CD4-positive, alpha-beta T cell treated with Interleukin-10 for 1 hour (primary cell): Measurements from ENCODE around the gene PKNOX2.

Source experiments
- DNase-seq: peaks from one replicate; pipeline ENCODE4 v3.0.0-alpha.2; 2020

Gene PKNOX2

GRCh38 chr11:125317416-125317815, 152.9 kb downstream of the PKNOX2 start:
- no peak for DNase-seq

DNA sequence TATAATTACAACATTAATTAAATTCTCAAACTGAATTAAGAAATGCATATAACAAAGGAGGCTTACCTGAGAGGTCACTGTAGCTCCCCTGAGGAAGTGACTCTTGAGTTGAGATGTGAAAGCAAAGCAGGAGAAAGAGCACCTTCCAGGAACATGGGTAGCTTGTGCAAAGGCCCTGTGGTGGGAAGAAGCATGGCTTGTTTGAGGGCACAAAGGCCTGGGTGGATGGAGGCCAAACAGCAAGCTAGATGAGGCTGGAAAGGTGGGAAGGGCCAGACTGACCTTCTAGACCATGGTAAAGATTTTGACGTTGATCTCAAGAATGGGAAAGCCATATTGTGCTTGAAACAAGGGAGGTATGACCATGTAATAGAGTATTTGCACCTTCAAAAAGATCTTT, 155.1 kb downstream of the PKNOX2 start:
- no peak for DNase-seq

- DNase-seq = no peak
Observed at GRCh38 chr11:125320347-125321076, 156.0 kb downstream of the PKNOX2 start.

DNA sequence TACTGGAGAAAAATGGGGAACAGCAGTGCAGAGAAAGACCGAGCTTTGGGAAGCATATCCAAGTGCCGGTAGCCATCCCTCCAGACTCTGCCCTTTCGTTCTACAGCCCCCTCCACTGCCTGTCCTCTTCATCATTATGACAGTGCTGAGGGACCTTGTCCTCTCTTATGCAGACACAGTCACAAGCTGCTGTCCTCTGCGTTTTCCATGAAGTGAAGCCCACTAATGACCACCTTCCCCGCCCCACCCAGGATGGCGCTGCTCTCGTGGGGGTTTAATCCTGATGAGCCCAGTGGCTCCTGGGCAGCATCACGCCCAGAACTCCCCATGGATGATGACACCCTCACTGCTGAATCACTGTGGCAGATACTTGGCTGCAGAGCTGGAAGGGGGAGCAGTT, 157.7 kb downstream of the PKNOX2 start:
- no peak for DNase-seq

DNA sequence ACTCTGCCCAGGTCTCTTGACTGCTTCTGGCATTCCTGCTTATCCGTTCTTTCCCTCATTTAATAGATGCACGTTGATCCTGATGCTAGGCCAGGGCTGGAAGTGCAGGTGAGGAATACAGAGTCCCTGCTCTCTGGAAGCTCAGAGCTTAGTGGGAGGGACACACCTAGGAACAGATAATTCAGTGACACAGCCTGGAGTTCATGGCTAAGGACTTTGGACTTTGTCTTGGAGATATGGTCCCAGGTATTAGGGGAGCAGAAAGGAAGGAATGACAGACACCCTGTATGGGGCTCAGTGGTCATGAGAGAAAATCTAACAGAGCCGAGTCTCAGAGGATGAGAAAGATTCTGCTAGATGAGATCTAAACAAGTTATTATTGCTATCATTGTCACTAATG, 160.6 kb downstream of the PKNOX2 start:
- no peak for DNase-seq

DNA sequence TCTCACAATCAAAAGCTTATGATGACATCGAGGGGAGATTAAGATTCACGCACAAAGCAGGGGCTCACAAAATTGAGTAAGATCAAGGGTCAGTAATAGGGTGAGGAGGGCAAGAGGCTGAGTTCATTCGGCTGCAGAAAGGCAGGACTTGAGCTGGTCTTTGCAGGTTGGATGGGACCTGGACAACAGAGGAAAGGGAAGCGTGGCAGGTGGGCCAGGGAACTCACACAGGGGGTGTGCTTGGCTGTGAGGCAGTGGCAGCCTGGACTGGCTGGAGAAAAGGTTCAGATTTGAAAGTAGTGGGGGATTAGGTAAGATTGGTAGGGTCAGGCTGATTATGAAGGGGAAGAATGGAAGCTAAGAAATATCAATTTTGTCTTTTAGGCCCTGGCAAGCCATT, 161.6 kb downstream of the PKNOX2 start:
- no peak for DNase-seq

- DNase-seq = no peak
Observed at GRCh38 chr11:125327518-125328224, 163.1 kb downstream of the PKNOX2 start.

DNA sequence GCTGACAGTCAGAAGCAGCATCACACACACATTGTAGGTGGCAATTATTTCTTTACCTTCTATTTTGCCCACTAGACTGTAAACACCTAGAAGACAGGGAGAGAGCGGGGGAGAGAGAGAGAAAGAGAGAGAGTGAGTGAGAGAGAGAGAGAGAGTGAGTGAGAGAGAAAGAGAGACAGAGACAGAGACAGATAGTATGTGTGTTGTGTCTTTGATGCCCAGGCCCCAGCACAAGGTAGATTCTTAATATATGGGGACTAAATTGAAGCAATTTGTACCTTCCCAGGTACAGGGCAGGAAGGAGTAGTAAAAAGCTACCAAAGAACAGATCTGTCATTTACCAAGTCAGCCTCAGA, 163.7 kb downstream of the PKNOX2 start:
- DNase-seq = no peak

- DNase-seq = no peak
Observed at GRCh38 chr11:125329786-125330185, 165.2 kb downstream of the PKNOX2 start.

DNA sequence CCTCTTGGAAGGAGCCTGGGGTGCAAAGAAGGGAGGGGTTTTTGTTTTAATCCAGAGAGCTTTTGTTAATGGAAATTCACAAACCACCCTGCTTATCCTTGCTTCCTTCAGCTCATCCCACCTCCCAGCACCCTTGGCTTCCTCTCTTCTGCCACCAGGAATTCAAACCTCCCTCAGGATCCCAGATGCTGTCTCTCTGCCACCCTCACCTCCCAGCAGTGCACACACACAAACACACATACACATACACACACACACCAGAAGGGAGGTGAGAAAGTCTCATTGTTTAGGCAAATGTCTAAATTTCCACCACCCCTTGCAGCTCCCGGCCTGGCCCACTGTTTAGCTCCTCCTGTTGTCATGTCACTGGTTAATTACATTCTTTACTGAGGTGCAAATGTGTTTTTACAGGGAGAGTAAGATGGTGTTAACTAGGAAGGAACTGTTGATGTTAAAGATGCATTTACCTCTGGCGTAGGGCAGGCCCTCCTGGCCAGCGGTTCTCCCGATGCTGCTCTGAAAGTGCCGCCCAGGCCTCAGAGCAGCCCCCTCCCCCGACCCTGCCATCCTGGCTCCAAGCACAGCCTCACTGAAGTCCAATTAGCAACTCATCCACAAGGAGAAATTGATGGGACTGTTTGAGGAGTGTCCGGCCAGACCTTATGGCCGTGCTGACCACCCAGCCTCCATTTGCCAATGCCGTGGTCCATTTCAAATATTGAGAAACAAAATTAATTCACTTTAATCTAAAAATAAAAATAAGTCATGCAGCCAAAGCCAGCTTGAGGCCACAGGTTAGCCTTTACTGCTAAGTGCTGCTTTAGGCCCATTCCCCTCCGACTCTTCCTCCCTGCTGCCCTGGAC, 166.1 kb downstream of the PKNOX2 start:
- no peak for DNase-seq

GRCh38 chr11:125331357-125332035, 166.9 kb downstream of the PKNOX2 start:
- no peak for DNase-seq

DNA sequence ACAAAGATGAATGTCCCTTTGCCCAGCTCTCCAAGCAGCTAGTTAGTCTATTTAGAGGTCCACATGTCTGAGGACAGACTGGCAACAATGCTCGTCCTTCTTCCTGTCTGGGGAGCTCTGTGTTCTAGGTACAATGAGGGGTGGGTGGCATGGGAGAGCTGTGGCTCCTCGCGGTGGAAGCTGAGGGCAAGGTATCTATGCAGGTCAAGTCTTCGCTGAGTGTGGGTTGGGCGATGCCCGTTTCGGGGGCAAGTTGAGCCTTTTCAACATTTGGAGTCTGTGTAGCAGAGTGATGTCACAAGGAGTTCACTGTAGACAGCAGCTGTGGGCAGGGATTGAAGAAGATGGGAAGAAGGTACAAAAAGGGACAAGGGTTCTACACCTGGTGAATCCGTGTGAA, 168.3 kb downstream of the PKNOX2 start:
- DNase-seq = no peak

- no peak for DNase-seq
Observed at GRCh38 chr11:125333354-125334073, 169.0 kb downstream of the PKNOX2 start.

DNA sequence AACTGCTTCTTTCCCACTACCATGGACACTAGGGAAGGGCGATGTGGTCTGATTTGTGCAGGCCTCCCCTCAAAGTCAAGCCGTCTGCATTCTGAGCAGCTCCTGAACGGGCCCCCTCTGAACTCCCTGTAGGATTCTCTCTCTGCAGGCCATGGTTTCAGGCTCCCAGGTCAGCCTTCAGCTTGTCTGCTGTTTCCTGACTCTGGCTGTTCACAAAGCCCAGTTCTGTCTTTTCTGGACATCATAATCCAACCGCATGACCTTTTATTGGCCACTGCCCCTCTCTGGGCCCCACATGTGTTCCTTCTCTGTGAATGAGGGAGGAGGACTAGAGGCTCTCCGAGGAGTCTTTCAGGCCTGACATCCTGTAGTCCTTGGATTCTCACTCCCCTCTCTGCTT, 170.6 kb downstream of the PKNOX2 start:
- no peak for DNase-seq

DNA sequence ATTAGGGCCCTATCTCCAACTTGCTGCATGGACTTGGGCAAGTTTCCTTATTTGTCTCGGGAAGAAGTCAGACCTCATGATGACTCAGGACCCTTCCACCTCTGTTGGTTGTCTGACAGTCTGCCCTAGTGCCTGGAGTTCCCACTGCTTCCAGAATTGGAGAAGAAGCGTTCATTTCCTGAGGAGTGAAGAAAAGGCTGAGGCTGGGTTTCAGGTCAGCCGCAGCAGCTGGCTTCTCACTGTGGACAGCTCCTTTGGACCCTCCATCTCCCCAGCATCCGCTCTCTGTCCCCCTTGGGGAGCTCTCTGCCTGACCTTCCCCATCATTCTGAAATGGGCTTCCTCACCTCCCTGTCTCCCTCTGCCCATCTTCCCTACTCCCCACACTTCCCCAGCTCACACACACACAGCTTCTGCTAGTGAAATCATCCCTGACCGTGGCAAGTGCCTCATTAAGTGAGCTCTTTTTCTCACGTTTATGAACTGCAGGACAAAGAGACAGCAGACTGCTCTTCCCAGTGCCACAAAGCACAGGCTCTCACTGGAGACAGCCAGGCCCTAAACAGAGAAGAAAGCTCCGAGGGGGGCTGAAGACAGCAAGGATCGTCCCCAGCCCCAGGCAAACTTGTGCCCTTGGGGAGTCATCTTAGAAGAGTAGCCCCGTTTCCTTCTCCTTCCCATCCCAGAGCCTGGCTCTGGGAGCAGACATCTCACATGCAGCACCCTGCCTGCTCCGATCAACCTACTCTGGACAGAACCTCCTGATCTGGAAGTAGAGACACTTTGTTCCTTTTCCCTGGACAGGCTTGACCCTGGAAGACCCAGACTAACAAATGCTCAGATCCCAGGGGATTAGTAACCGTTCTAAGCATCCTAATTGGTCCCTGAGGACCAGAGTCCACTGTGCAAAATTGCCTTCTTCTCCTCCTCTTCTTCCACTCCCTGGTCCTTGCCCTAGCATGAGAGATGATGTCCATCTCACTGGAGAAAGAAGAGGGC, 173.6 kb downstream of the PKNOX2 start:
- DNase-seq = no peak

GRCh38 chr11:125338886-125339811, 174.6 kb downstream of the PKNOX2 start:
- no peak for DNase-seq

- DNase-seq = no peak
Observed at GRCh38 chr11:125341676-125342075, 177.1 kb downstream of the PKNOX2 start.

DNA sequence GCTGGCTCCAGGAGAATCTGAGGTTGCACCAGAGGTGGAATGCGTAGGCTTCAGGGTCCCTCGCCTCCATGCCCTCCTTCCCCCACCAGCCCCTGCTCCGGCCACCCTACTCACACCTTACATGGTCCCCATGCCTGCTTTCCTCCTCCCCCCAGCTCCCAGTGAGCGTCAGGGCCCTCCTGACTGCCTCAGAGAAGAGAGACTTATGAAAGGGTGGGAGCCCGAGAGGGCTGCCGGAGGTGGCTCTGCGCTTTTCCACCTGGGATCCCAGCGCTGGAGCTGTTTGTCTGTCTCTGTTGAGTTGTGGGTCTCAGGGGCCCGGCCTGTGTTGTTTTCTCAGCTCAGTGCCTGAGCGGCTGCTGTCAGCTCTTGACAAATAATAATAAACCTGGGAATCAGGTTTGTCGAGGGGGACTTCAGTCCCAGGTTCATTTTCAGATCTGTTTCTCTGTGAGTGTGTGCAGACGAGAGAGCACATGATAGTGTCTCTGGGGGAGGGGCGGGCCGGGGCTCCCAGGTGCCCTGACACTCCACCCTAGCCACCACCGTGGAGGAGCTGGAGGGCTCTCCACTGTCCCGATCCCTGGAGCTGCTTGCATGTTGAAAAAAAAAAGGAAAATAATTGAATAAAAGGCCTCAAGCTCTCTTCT, 177.9 kb downstream of the PKNOX2 start:
- no peak for DNase-seq

- no peak for DNase-seq
Observed at GRCh38 chr11:125343086-125343717, 178.7 kb downstream of the PKNOX2 start.
